SU-DHL-6 (cell line): ENCODE data around the gene GLYR1.

Experiments
- H2AFZ ChIP-seq: fragments of 200-600 bp; sonication (generic); 2 replicates; pipeline ENCODE4 v1.6.1; 2014; ENCODE audit warnings: low read depth, mild to moderate bottlenecking, moderate library complexity, mixed read lengths, antibody characterized with exemption, low read length; ENCODE audit not compliant: severe bottlenecking
- H3F3A ChIP-seq: fragments of 200-600 bp; shearing (Covaris generic); 2 replicates; pipeline ENCODE4 v1.6.0; 2016; ENCODE audit warnings: antibody characterized with exemption, mild to moderate bottlenecking; ENCODE audit not compliant: insufficient read depth
- H3K27ac ChIP-seq: fragments of 200-600 bp; sonication (generic); 2 replicates; pipeline ENCODE4 v1.5.1; 2016; ENCODE audit warnings: low read depth, mild to moderate bottlenecking, low read length, moderate library complexity, mixed read lengths
- H3K27me3 ChIP-seq: fragments of 200-600 bp; sonication (generic), shearing (Covaris generic); 2 replicates; pipeline ENCODE4 v1.6.0; 2014; ENCODE audit warnings: mild to moderate bottlenecking, low read length
- H3K36me3 ChIP-seq: fragments of 200-600 bp; sonication (generic); 2 replicates; pipeline ENCODE4 v1.6.1; 2014; ENCODE audit warnings: mild to moderate bottlenecking, low read length, mixed read lengths
- H3K4me2 ChIP-seq: fragments of 300-600, 200-600 bp; shearing (Covaris generic), sonication (generic); 2 replicates; pipeline ENCODE4 v1.6.0; 2014; ENCODE audit warnings: low read length, low read depth, mild to moderate bottlenecking; ENCODE audit not compliant: poor library complexity, severe bottlenecking
- H3K4me3 ChIP-seq: fragments of 200-600 bp; sonication (generic); 2 replicates; pipeline ENCODE4 v1.5.1; 2014; ENCODE audit warnings: antibody characterized with exemption, low read length, mild to moderate bottlenecking, mixed read lengths; ENCODE audit not compliant: insufficient read depth, poor library complexity, severe bottlenecking
- H3K79me2 ChIP-seq: fragments of 200-600 bp; sonication (generic); 2 replicates; pipeline ENCODE4 v1.6.1; 2014; ENCODE audit warnings: mild to moderate bottlenecking, low read length, moderate library complexity; ENCODE audit not compliant: insufficient read depth
- H3K9ac ChIP-seq: fragments of 200-600 bp; sonication (generic); 2 replicates; pipeline ENCODE4 v1.7.0; 2014; ENCODE audit warnings: mild to moderate bottlenecking, low read length
- H3K9me2 ChIP-seq: fragments of 200-600 bp; sonication (generic); replicated peaks from 2 replicates; pipeline ENCODE4 v1.6.1; 2014; ENCODE audit warnings: low read length; ENCODE audit not compliant: insufficient read depth
- H3K9me3 ChIP-seq: fragments of 200-600 bp; sonication (generic); 2 replicates; pipeline ENCODE4 v1.6.1; 2014; ENCODE audit warnings: low read length, mixed read lengths; ENCODE audit not compliant: insufficient read depth
- H4K20me1 ChIP-seq: fragments of 200-600 bp; sonication (generic); 2 replicates; pipeline ENCODE4 v1.6.1; 2014; ENCODE audit warnings: low read depth, mild to moderate bottlenecking, antibody characterized with exemption, low read length, moderate library complexity, mixed read lengths
- EZH2phosphoT487 ChIP-seq: fragments of 200-600 bp; sonication (generic), shearing (Covaris generic); conservative IDR thresholded peaks from 2 replicates; pipeline ENCODE4 v1.6.1; 2018; ENCODE audit warnings: mild to moderate bottlenecking, antibody characterized with exemption, low read length, moderate library complexity, mixed read lengths
- TF ChIP-seq, protein P1 (sequence below): fragments of 200-600 bp; sonication (generic); IDR thresholded peaks from one replicate; pipeline ENCODE4 v1.5.1; 2017; ENCODE audit warnings: antibody characterized with exemption, mild to moderate bottlenecking, low read length, moderate library complexity; ENCODE audit not compliant: insufficient read depth, poor library complexity, severe bottlenecking

The GLYR1 gene

DNA sequence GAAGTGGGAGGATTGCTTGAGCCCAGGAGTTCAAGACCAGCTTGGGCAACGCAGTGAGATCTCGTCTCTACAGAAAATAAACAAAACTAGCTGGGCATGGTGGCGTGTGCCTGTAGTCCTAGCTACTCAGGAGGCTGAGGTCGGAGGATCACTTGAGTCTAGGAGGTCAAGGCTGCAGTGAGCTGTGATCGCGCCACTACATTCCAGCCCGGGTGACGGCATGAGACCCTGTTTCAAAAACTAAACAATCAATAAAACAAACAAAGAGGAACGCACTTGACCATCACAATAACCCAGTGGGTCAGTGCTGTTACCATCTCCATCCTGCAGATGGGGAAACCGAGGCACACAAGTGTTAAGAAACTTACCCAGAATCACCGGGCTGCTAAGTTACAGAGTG is 93.9 kb downstream of the GLYR1 start:
- no peaks in the 10 kb centered on the region for H4K20me1 ChIP-seq
- no peaks in the 10 kb centered on the region for H3K27me3 ChIP-seq
- no peaks in the 10 kb centered on the region for H3K79me2 ChIP-seq
- no peaks in the 10 kb centered on the region for H3K9me2 ChIP-seq
- no peak overlapping the region for H2AFZ ChIP-seq
- no peak overlapping the region for H3K4me3 ChIP-seq
- no peak overlapping the region for H3K4me2 ChIP-seq
- H3K9ac ChIP-seq = no peak overlapping the region
- no peak overlapping the region for H3K27ac ChIP-seq
- H3F3A ChIP-seq = no peaks in the 10 kb centered on the region
- TF ChIP-seq EZH2phosphoT487 = no peak
- TF ChIP-seq, protein P1, sequence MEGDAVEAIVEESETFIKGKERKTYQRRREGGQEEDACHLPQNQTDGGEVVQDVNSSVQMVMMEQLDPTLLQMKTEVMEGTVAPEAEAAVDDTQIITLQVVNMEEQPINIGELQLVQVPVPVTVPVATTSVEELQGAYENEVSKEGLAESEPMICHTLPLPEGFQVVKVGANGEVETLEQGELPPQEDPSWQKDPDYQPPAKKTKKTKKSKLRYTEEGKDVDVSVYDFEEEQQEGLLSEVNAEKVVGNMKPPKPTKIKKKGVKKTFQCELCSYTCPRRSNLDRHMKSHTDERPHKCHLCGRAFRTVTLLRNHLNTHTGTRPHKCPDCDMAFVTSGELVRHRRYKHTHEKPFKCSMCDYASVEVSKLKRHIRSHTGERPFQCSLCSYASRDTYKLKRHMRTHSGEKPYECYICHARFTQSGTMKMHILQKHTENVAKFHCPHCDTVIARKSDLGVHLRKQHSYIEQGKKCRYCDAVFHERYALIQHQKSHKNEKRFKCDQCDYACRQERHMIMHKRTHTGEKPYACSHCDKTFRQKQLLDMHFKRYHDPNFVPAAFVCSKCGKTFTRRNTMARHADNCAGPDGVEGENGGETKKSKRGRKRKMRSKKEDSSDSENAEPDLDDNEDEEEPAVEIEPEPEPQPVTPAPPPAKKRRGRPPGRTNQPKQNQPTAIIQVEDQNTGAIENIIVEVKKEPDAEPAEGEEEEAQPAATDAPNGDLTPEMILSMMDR = no peak
- H3K9me3 ChIP-seq = no peaks in the 10 kb centered on the region
- 0 out of 2 replicates have a peak, but pooled peaks cover 5% of the 10 kb centered on the region for H3K36me3 ChIP-seq
